GM21515 (cell line): ENCODE data around the gene AOAH.

Experiments
- ATAC-seq: cut with Tn5 transposase; IDR thresholded peaks from one replicate; pipeline ENCODE4 v1.9.1; 2021; ENCODE audit not compliant: unreplicated experiment

The AOAH gene

DNA sequence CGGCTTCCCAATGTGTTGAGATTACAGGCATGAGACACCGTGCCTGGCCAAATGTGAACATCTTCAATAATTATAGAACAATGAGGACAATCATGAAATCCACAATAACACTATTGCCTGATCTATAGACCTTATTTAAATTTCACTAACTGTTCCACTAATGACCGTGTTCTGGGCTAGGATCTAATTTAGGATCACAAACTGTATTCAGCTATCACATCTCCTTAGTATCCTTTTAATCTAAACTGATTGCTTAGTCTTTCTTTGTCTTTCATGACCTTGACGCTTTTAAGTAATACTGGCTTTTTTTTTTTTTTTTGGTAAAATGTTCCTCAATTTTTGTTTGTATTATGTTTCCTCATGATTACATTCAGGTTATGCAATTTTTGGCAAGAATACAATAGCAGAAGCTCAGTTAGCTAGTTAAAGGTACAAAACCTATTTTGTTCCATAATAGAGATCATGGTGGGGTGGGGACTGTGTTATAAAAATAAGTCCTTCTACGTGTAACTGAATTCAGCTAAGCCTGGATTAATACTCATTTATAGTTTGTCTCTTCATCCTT, 158.4 kb downstream of the AOAH start:
- ATAC-seq = no peak

DNA sequence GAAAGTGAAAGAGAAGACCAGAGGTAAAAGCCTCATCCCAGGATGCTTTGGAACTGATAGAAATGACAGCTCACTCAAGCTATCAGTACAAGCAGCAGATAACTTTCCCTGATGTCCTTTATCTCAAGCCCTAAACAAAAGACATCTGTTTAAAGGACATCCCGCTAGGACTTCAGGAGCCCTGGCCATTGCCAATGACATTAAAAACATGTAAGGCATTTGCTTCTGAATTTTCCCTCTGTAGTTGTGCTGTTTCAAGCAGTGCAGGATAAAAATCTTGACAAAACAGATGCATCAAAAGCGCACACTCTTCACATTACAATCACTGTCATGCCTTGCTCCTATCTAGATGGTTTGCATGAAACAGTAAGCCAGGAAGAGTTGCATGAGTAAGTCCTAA, 159.8 kb downstream of the AOAH start:
- no peak for ATAC-seq

DNA sequence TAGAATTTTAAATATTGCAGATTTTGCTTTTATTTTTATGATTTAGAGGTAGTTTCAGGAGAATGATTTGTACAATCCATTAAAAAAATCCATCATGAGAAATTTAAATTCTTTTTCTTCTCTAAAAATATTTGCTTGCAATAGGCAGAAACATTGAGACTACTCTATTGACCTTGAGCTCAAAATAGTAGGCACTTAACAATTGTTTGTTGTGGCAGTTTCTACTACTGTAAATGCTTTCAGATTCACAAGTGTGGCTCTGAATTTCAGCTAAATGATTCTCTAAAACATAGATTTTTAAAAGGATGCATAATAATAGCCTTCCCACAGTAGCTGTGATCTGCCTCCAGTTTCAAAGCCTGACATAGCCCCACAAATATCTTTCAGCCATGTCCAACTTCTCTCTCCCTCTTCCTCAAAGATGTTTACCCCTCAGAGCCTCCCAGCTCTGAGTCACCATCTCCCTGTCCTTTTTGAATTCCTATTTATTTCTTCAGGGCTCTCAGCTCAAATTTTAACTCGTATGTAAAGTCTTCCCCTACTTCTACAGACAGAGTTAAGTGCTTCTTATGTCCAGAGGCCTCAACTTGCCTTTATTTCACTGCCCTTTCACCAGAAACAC, 160.5 kb downstream of the AOAH start:
- no peak for ATAC-seq

DNA sequence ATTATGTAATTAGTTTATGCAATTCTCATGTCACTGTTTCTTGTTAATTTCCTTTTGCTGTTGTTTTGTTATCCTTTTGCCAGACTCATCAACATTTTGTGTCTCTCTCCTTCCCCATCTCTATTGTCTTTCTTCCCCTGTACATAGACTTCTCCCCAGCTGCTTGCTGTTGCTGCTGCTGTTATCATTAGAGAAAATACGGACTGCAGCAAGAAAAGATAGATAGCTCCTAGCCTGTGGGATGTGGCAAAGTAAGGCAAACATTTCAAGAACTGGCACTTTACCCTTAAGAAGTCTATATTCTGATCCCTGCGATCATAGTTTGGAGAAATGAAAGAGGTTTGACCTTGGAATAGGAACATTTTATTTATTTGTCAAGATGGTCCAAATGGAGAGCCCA, 162.2 kb downstream of the AOAH start:
- no peak for ATAC-seq

DNA sequence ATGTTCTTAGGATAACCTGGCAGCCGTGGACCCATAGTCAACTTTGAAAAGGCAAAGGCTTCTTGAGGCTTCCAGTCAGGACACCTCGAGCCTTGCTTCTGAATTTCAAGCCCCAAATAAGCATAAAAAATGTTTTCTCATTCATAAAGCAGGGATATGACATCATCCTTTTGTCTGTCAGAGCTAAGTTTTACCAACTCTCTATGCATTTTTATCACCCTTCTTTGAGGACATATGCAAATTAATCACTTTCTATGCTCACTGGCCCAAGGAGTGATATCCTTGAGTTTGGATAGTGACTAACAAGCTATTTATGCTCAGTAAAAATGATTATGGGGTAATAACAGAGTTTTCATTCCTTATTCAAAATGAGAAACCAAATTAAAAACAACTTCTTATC, 175.3 kb downstream of the AOAH start:
- ATAC-seq = no peak

DNA sequence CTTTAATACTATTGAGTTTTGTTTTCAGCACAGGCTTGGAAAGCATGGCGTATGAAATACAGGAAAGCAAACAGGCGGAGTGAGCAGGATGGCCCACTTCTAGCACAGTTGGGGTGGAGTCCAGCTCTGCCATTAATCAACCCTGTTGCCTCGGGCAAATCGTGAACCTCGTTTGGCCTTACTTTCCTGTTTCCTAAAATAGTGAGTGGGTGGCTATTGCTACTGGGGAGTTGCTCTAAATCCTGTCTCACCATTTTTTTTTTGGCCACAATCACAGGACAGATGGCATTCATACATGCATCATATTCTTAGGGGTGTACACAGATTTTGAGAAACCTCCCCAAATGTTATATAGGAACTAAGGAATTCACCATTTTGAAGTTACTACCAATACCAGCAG, 176.9 kb downstream of the AOAH start:
- ATAC-seq = no peak

DNA sequence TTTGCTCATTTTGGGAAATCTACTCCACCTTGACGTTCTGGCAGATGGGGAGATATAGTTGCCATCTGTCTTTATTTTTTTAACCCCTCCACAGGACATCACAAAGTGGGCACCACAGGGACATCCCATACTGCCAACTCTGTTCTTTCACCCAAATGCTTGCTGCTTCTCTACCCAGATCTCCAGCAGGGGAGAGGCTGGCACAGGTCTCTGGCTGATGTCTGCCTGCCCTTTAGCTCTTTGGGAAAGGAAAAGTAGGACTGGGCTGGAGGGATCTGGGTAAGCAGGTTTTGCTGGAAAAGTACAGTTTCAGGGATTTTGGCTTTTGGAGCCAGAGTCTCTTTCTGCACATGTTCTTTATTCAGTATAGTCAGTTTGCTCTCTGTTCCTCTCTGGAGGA, 178.0 kb downstream of the AOAH start:
- ATAC-seq = no peak

DNA sequence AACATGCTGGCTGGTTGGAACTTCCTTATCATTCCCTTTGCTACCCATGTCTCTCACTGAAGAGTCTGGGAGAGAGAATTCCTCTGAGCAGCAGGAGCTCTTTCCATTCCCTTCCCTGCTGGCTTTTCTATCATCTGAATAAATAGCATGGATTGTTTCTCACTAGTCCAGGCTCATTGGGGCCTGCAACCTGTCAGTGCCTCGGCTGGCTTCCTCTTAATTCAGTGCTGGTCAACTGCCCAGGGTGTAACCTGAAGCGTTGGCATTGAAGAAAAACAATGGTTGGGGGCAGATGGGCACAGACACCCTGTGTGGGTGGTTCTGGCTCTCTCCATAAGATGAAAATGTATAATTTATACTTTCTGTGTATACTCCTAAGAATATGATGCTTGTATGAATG, 179.0 kb downstream of the AOAH start:
- ATAC-seq = no peak

DNA sequence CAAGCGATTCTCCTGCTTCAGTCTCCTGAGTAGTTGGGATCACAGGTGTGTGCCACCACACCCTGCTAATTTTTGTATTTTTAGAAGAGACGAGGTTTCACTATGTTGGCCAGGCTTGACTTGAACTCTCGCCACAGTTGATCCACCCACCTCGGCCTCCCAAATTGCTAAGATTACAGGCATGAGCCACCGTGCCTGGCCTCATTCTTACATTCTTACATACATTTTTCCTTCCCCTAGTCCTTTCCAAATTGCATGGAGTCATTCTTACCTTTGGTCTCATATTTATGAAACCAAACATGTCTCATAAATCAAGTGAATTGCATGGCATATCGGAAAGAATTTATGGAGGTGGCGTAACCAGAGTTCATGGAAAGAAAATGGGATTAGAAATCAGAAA, 186.2 kb downstream of the AOAH start:
- ATAC-seq = no peak

DNA sequence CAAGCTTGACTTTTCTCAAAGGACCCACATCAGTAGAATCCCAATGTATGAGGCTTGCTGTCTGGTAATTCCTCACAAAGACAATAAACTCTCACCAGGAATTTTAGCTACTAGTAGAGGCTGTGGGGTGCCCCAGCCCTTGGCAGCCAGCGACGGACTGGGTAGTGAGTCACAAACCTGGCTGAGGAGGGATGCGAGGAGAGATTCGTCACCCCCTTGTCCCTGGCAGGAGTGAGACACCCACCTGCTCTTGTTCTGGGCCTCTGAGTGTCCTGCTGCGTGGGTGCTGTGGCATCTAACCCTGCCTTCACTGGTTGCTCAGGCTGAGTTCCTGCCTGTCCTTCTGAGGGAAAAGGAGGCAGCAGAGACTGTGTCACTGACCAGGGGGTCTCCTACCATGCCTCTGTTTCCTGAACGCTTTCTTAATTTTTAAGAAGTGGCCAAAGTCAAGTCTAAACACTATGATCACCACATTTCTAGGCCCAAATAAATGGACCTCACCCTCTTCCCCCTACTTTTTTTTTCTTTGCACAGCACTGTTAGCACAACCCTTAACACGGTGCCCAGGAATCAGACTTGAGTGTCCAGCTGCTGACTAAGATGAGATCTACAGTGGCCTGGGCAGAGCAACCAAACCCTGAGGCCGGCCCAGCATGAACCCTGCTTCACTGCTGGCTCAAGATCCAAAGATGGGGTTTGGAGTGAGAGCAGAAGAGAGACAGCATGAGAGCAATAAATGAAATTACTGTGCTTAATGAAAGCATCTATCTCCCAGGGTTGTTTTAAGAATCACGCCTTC, 188.2 kb downstream of the AOAH start:
- no peak for ATAC-seq

DNA sequence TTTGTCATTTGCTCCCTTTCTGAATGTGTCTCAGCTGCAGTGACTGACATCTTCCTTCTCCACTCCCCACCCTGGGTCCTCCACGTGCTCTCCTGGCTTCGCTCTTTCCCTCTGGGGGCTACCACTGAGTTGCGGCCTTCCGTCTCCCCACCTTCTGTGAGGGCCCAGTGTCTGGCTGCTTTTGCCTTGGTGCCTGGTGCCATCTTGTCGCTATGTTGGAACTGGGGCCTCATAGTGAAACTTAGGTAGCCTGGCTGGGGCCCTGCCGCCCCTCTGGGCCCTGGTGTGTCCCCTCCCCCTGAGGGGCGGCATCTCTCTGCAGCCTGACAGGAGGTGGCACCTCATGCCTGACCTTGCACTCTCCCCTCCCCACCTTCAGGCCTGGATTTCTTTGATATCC, 190.6 kb downstream of the AOAH start:
- no peak for ATAC-seq

DNA sequence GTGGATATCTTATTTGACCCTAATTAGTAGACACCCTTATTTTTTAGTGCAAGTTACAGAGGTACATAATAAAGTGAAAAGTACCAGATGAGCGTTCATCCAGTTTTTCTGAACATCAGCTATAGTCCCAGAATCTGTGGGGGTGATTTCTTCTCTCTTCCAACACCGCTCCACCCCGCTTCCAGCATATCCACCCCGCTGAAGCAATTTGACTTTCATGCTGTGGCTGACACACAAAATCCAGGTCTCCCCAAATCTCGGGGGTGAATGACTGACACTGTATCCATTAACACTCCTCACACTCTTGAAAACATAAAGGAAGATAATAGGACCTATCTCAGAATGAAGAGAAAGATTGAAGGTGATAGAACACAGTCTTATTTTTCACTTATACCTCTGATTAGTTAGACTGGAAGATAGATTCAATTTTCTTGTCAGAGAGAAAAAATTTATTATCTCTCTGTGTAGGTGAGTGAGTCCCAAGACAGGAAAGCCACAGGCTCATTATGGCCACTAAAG, 191.3 kb downstream of the AOAH start:
- ATAC-seq = no peak

DNA sequence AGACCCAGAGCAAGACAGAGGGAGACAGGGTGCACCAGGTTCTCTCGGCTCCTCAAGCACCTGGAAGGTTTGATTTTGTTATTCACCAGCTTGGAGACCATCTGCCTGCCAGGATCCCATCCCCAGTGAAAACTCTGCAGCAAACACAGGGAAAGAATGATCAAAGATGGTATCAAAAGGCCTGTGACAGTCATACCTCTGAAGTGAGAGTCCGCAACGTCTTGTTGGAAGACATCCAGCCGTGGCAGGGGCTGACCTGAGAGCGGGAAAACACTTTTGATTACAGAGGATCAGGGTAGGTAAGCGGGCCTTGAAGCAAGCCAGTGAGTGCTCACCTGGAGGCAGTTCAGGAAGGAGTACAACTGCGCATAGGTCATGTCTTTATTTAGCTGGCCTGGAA, 192.3 kb downstream of the AOAH start:
- ATAC-seq = no peak

DNA sequence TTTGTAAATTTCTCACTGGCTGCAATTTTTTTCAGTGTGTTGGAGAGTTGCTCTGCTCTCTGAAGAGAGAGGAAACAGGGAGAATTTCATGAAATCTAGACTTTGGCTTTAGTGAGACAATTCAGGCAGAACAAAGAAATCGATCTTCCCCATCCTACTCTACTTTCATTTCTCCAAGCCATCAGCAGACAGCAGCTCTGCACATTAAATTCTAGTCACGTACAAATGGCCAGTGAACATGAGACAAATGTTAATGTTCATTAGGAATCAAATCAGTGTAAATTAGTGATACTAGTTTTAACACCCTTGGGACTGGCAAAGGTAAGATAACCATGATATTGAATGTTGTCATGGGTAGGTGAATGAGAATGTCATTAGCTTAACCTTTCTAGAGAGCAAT, 193.8 kb downstream of the AOAH start:
- no peak for ATAC-seq

DNA sequence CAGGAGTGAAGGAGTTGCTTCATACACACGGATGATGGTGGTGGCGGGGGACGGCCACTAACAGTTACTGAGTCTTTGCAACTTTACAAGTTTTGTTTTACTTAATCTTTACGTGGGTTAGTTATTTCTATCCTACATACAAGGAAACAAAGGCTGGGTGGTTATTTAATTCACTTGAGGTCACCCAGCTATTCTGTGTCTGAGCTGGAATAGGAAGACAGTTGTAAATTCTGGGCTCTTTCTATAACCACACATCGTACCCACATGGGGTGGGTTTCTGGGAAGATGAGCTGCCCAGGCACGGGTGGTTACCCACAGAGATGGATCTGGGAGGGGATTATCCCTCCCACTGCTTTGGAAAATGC, 196.8 kb downstream of the AOAH start:
- ATAC-seq = no peak

DNA sequence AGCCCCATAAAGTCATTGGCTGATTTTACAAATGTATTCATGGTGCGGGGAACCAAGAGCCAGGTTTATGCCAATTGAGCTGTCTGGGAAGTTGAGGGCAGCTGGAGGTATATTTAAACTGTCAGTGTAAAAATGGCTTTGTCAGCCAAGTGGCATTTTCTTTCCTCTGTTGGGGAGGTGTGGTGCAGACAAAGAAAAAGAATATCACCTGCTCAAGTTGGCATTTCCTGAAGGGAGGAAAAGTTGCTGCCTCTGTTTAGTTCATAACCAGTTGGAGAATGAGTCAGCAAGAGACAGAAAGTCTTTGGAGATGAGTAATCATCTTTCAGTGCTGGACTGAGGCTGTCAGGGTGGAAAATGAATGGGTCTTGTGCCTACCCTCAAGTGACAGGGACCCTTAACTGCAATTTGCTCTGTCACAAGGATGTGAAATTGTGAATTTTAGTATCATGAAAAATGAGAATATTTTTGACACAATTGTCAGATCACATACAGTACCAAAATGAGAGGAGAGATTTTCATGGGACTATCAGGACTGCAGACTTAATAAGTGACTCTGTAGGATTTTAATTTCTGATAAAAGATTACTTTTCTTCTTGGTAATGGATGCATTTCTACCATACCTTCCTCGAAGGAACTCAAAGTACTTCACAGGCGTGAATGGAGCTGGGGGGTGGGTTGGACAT, 197.3 kb downstream of the AOAH start:
- ATAC-seq = no peak

DNA sequence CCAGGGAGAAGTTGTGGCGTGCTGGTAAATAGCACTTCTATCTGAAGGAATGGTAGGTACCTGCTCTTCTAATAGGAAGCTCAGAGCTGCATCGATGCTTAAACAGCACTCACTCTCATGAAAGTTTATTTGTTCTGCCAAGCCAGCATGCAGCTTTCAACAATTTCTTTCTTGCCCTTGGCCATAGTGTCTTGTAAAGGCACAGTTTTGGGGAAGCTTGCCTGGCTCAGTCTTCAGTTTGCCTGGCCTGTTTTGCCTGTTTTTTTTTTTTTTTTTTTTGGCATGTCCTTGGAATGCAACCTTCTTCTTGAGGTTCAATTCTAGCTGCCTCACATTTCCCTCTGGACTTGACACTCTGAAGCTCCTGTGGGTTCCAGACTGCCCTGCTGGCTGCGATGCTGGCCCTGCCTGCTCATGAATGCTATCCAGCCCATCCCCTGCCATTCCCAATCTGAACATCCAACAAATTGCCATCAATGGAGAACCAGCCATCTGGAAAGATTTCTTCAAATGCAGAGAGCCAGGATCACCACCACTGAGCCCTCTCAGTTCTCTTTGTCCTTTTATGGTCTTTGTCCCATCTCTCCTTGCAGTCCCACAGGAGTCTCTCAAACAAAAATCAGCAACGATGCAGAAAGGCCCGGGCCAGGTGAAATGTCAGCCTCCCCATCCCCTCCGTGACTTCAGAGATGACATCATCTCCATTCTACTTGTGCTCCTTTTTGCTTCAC, 200.8 kb downstream of the AOAH start:
- ATAC-seq = no peak

DNA sequence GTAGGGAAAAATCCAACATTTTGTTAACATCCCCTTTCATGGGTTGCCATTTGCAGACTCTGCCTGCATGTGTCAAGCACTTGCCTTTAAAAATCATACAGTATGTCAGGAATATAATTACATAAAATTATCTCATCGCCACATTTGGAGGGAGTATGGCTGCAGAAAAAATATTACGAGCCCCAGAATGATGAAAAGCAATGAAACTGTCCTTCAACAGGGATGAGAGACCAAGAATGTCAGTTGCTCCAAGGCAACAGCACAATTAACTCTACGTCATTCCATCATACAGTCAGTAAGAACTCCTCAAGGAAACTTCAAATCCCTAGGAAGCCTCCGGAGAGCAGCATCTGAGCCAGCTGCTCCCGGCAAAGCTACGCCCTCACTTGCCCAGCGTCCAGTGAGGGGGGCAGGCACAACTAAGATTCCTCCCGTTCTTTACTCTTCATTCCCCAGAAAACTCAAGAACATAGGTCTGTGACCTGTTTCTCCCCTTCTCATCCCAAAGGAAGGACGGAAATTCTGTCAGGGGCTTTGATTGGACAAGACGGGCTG, 201.8 kb downstream of the AOAH start:
- no peak for ATAC-seq

DNA sequence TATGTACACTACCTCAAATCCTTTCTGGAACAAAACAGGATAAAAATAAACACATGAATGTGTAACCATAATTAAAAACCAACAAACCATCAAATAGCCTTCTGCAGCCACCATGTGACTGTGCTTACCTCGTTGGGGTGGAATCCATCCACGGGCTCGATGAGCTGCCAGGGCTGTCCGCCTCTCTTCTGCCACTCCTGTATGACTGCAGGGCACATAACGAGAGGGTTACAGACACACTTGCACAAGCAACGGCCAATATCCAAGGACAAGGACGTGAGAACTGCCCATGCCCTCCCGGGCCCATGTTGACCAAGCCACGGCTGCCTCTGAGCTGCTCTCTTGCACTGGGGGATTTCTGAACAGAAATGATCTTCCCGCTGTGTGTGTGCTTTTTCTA, 202.4 kb downstream of the AOAH start:
- ATAC-seq = no peak

DNA sequence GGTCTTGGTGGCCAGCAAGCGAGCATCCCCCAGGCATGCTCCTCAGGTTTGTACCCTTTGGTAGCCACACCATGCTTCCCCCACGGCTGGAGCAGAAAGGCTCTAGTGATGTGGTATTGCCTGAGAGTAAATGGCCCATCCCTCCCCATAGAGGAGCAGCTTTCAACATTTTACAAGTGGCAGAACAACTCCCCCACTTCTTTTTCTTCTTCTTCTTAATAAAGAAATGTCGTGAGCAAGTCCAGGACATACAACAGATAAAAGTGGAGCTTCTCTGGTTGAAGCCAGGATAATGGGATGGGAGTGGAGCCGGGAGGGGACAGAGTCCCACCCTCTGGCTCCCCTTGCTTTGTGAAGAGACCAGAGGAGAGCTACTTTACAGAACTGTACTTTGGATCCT, 203.2 kb downstream of the AOAH start:
- ATAC-seq = no peak

DNA sequence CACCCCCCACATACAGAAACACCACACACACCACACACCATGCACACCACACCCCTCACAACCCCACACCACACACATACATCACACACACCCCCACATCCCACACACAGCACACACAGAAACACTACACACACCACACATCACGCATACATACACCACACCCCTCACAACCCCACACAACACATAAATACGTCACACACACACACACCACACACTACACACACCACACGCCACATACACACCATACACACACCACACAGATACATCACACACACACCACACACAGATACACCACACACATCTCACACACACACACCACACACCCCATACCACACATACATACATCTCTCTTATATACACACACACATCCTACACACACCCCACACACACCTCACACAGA, 208.4 kb downstream of the AOAH start:
- ATAC-seq = no peak
